ENCODE measurements around the gene DKKL1.

DNA sequence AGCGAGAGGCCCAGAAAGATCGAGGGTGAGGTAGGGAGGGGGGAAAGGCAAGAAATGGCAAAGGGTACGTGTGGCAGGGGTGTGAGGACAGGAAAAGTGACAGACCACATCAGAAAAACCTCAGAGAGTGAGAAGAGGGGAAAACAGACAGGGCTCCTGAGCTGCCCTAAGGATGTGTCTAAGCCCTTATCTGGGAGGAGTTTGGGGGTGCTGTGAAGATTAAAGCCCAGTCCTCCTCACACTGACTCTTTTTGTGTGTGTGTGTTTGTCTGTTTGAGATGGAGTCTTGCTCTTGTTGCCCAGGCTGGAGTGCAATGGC is 60.3 kb downstream of the DKKL1 start:
- TF ChIP-seq CTCF (IDR thresholded peaks at IDR 0.05) (no peak), POLR2A (IDR thresholded peaks at IDR 0.05) (no peak), EP300 (IDR thresholded peaks at IDR 0.05) (no peak)
